Liver (tissue), 3 donors: ENCODE results near the gene BMP7.

ENCODE experiments used
- ATF3 ChIP-seq: IDR thresholded peaks from 2 replicates; pipeline ENCODE4 v1.6.1; 2016; ENCODE audit warnings: antibody characterized with exemption
- EGR1 ChIP-seq, 2 donors: IDR thresholded peaks; 2 replicates each; pipeline ENCODE4 v1.6.1; 2016 to 2018; ENCODE audit warnings: antibody characterized with exemption in 2 of 2, low read depth in 2 of 2
- GABPA ChIP-seq, 2 donors: IDR thresholded peaks in 1 of 2; conservative IDR thresholded peaks in 1 of 2; 2 replicates each; pipeline ENCODE4 v1.6.1; 2016; ENCODE audit warnings: antibody characterized with exemption in 2 of 2, mild to moderate bottlenecking in 1 of 2, moderate library complexity in 1 of 2
- JUND ChIP-seq, 2 donors: IDR thresholded peaks; 2 replicates each; pipeline ENCODE4 v1.6.1; 2016; ENCODE audit warnings: antibody characterized with exemption in 2 of 2
- MAX ChIP-seq: IDR thresholded peaks from 2 replicates; pipeline ENCODE4 v1.6.1; 2016; ENCODE audit warnings: antibody characterized with exemption
- RAD21 ChIP-seq, 2 donors: IDR thresholded peaks; 2 replicates each; pipeline ENCODE4 v1.6.1; 2016; ENCODE audit warnings: antibody characterized with exemption in 2 of 2, mild to moderate bottlenecking in 2 of 2
- SP1 ChIP-seq: IDR thresholded peaks from 2 replicates; pipeline ENCODE4 v1.6.1; 2018; ENCODE audit warnings: antibody characterized with exemption, mild to moderate bottlenecking
- TAF1 ChIP-seq: conservative IDR thresholded peaks from 2 replicates; pipeline ENCODE4 v1.6.1; 2016; ENCODE audit warnings: antibody characterized with exemption, mild to moderate bottlenecking
- YY1 ChIP-seq: IDR thresholded peaks from 2 replicates; pipeline ENCODE4 v1.6.1; 2016; ENCODE audit warnings: antibody characterized with exemption, mild to moderate bottlenecking
- TF ChIP-seq, protein P1 (sequence below): IDR thresholded peaks from 2 replicates; pipeline ENCODE4 v1.6.1; 2016; ENCODE audit warnings: antibody characterized with exemption, mild to moderate bottlenecking
- TF ChIP-seq, protein P2 (sequence below): fragments of 150-350 bp; IDR thresholded peaks from 2 replicates; pipeline ENCODE4 v1.5.1; 2017; ENCODE audit warnings: improper control_type of control experiment, low read depth, low read length; ENCODE audit not compliant: missing input control
- TF ChIP-seq, protein P3 (sequence below): IDR thresholded peaks from 2 replicates; pipeline ENCODE4 v1.6.1; 2016; ENCODE audit warnings: antibody characterized with exemption
- donor health status: healthy.
- donor health status: healthy.

DNA sequence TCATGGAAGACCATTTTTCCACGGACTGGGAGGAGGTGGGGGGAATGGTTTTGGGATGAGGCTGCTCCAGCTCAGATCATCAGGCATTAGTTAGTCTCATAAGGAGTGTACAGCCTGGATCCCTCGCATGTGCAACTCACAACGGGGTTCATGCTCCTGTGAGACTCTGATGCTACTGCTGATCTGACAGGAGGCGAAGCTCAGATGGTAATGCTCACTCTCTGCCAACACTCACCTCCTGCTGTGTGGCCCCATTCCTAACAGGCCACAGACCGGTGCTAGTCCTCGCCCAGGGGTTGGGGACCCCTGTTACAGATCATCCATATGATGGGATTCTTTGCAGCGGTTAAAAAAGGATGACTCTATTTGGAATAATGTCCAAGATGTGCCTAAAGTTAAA is 27.6 kb upstream of the BMP7 start:
- TF ChIP-seq, protein P1, sequence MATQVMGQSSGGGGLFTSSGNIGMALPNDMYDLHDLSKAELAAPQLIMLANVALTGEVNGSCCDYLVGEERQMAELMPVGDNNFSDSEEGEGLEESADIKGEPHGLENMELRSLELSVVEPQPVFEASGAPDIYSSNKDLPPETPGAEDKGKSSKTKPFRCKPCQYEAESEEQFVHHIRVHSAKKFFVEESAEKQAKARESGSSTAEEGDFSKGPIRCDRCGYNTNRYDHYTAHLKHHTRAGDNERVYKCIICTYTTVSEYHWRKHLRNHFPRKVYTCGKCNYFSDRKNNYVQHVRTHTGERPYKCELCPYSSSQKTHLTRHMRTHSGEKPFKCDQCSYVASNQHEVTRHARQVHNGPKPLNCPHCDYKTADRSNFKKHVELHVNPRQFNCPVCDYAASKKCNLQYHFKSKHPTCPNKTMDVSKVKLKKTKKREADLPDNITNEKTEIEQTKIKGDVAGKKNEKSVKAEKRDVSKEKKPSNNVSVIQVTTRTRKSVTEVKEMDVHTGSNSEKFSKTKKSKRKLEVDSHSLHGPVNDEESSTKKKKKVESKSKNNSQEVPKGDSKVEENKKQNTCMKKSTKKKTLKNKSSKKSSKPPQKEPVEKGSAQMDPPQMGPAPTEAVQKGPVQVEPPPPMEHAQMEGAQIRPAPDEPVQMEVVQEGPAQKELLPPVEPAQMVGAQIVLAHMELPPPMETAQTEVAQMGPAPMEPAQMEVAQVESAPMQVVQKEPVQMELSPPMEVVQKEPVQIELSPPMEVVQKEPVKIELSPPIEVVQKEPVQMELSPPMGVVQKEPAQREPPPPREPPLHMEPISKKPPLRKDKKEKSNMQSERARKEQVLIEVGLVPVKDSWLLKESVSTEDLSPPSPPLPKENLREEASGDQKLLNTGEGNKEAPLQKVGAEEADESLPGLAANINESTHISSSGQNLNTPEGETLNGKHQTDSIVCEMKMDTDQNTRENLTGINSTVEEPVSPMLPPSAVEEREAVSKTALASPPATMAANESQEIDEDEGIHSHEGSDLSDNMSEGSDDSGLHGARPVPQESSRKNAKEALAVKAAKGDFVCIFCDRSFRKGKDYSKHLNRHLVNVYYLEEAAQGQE: no peak
- TF ChIP-seq, protein P2, sequence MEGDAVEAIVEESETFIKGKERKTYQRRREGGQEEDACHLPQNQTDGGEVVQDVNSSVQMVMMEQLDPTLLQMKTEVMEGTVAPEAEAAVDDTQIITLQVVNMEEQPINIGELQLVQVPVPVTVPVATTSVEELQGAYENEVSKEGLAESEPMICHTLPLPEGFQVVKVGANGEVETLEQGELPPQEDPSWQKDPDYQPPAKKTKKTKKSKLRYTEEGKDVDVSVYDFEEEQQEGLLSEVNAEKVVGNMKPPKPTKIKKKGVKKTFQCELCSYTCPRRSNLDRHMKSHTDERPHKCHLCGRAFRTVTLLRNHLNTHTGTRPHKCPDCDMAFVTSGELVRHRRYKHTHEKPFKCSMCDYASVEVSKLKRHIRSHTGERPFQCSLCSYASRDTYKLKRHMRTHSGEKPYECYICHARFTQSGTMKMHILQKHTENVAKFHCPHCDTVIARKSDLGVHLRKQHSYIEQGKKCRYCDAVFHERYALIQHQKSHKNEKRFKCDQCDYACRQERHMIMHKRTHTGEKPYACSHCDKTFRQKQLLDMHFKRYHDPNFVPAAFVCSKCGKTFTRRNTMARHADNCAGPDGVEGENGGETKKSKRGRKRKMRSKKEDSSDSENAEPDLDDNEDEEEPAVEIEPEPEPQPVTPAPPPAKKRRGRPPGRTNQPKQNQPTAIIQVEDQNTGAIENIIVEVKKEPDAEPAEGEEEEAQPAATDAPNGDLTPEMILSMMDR: no peak
- TF ChIP-seq TAF1 (no peak), ATF3 (no peak), JUND (IDR thresholded peaks at IDR 0.05) (no peak), MAX (no peak), SP1 (no peak), GABPA (IDR thresholded peaks at IDR 0.05 in 1 of 2, conservative IDR thresholded peaks at IDR 0.05 in 1 of 2) (no peak), RAD21 (IDR thresholded peaks at IDR 0.05) (no peak), YY1 (no peak), EGR1 (IDR thresholded peaks at IDR 0.05; ENCODE audit: low read depth in 2 of 2) (no peak)
- TF ChIP-seq, protein P3, sequence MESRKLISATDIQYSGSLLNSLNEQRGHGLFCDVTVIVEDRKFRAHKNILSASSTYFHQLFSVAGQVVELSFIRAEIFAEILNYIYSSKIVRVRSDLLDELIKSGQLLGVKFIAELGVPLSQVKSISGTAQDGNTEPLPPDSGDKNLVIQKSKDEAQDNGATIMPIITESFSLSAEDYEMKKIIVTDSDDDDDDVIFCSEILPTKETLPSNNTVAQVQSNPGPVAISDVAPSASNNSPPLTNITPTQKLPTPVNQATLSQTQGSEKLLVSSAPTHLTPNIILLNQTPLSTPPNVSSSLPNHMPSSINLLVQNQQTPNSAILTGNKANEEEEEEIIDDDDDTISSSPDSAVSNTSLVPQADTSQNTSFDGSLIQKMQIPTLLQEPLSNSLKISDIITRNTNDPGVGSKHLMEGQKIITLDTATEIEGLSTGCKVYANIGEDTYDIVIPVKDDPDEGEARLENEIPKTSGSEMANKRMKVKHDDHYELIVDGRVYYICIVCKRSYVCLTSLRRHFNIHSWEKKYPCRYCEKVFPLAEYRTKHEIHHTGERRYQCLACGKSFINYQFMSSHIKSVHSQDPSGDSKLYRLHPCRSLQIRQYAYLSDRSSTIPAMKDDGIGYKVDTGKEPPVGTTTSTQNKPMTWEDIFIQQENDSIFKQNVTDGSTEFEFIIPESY: no peak
